Mucosa of descending colon (tissue), 3 donors: ENCODE measurements around the gene NEGR1. TPM values are rescaled to one million over a fixed set of nuclear protein-coding genes. Genes with fewer than 3 reads are reported as not detected.

Experiments
- ATAC-seq: fragments of 200-7000 bp; cut with Tn5 transposase; one replicate; pipeline ENCODE4 v1.9.1; 2020; ENCODE audit warnings: mild to moderate bottlenecking, moderate library complexity
- DNase-seq, 3 donors: peaks; one replicate each; pipeline ENCODE4 v3.0.0-alpha.2; 2020
- H3K36me3 ChIP-seq: fragments of 200-600 bp; one replicate; pipeline ENCODE4 v1.8.0; 2021; ENCODE audit warnings: low read depth, mild to moderate bottlenecking
- H3K4me1 ChIP-seq: fragments of 200-600 bp; one replicate; pipeline ENCODE4 v1.8.0; 2021; ENCODE audit warnings: low read depth, mild to moderate bottlenecking
- H3K4me3 ChIP-seq: fragments of 200-600 bp; one replicate; pipeline ENCODE4 v1.8.0; 2021; ENCODE audit warnings: mild to moderate bottlenecking
- H3K9me3 ChIP-seq: fragments of 200-600 bp; one replicate; pipeline ENCODE4 v1.8.0; 2021; ENCODE audit warnings: mild to moderate bottlenecking
- CTCF ChIP-seq: fragments of 200-600 bp; IDR thresholded peaks from one replicate; pipeline ENCODE4 v1.8.0; 2022; ENCODE audit warnings: antibody characterized with exemption, mild to moderate bottlenecking
- intact Hi-C, 2 donors: fragments of 100-400 bp; cut with DNase I in 1 of 2; cut with micrococcal nuclease in 1 of 2; formaldehyde crosslinking; loops; one replicate each; pipeline versions ENCODE4 v1.11.0 to v1.11.1; 2022; cut with DNase I, micrococcal nuclease
- total RNA-seq, 3 donors: library from RNA; stranded (reverse); fragmentation: NEBNext Ultra II Directional in 2 of 3; extraction: Animal tissue kit (Norgen Biotek cat#: 25700) in 2 of 3; gene quantifications; one replicate each; pipeline versions ENCODE4 v1.2.1 to v1.2.4, GENCODE V29; 2021 to 2023
- donor health status: DM: no; HTN: no; CAD: no; lungs with moderate emphysema.
- donor health status: DM: no; HTN: no; CAD: no.
- donor health status: DM: no; HTN: yes; CAD: no.

Gene NEGR1
- total RNA-seq, 3 donors from 2014 or later: 2.3 to 47.9 (median 8.0) TPM

- ATAC-seq: peak; percentile 71
- peak; percentile 64 to 72 (median 69) for DNase-seq
- Histone ChIP-seq H3K4me1 (no peaks in the 10 kb centered on the region), H3K9me3 (no peaks in the 10 kb centered on the region), H3K36me3 (no peaks in the 10 kb centered on the region), H3K4me3 (peak overlapping the region; percentile 1)
- no peak for TF ChIP-seq CTCF
- intact Hi-C loops: no loop called here
Measured at GRCh38 chr1:72283307-72284083, 1.2 kb upstream of the NEGR1 start.

GRCh38 chr1:72283022-72283306 is 625 bp upstream of the NEGR1 start:
- Histone ChIP-seq H3K4me1 (no peaks in the 10 kb centered on the region), H3K4me3 (peak overlapping the region; percentile 1), H3K9me3 (no peaks in the 10 kb centered on the region), H3K36me3 (no peaks in the 10 kb centered on the region)
- ATAC-seq (peak; percentile 6), DNase-seq (no peak)
- TF ChIP-seq CTCF: no peak
- intact Hi-C loops: no loop called here

DNA sequence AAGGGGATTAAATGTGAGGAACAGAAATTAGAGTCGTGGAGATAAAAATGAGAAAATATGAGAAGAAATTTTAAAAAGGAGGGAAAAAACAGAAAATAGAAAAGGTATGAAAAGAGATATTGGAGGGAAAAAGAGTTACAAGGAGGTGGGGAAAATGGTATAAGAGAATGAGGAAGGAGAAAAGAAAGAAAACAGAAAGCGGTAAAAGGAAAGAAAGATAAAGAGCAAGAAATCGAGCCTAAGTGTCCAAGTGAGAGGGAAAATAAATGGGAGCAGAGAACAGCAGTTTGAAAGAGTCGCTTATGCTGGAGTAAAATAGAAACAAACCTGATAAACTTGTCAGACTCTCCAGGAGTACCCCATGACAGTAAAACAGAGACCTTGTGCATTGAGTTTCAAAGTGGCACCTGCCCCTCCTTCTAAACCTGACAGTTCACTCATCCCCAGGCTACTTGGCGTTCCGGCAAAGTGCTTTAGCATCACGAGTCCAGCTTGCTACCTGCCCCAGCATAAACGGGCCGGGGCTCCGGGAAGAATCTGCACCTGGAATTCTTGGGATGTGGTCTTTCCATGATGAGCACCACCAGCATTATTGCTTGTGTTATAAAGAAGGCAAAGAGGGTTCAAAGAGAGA is 585 bp downstream of the NEGR1 start:
- peak in 2 of 3 donors; percentile 4 to 24 for DNase-seq
- ATAC-seq: no peak

DNA sequence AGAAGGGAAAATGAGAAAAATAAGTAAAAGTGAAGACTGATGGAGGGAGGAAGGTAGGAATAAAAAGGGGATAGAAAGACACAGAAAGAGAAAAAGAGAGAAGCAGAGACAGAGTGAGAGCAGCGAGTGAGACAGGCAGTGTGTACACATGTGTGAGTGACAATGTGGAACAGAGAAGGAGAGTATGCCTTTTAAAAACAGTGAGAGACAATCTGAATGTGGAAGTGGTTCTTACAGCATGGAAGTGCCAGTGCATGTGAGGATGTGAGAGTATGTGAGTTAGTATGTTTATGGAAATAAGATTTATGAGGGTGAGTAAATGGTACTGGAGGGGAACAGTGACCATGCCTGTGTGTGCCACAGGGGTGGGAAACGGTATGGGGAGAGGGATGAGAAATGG is 1.2 kb downstream of the NEGR1 start:
- Histone ChIP-seq H3K36me3 (no peaks in the 10 kb centered on the region), H3K4me1 (no peaks in the 10 kb centered on the region), H3K9me3 (no peaks in the 10 kb centered on the region), H3K4me3 (no peak overlapping the region)
- intact Hi-C loops: no loop called here
- ATAC-seq: no peak
- TF ChIP-seq CTCF: no peak
- DNase-seq: peak in 1 of 3 donors; percentile 2

More for the DNA sequence above, 585 bp downstream of the NEGR1 start:
- TF ChIP-seq CTCF: no peak
- H3K4me3 ChIP-seq: no peak overlapping the region
- intact Hi-C loops: no loop called here
- no peaks in the 10 kb centered on the region for H3K9me3 ChIP-seq
- no peaks in the 10 kb centered on the region for H3K36me3 ChIP-seq
- H3K4me1 ChIP-seq: no peaks in the 10 kb centered on the region

- ATAC-seq (no peak), DNase-seq (no peak)
- intact Hi-C loops: no loop called here
- H3K36me3 ChIP-seq: no peaks in the 10 kb centered on the region
- no peak overlapping the region for H3K4me3 ChIP-seq
- H3K4me1 ChIP-seq: no peaks in the 10 kb centered on the region
- TF ChIP-seq CTCF: no peak
- H3K9me3 ChIP-seq: no peaks in the 10 kb centered on the region
Measured at GRCh38 chr1:72280711-72281110, 1.6 kb downstream of the NEGR1 start.
